Measurements from ENCODE around the gene SAMD10. TPM values are rescaled to one million over a fixed set of nuclear protein-coding genes. Genes with fewer than 3 reads are reported as not detected.

Gene SAMD10
- total and polyA plus RNA-seq, 2 of the 8 experiments (the other 6 are each of a cell fraction or from before 2014, with no cell fraction given), result 3.0 to 5.2 TPM

DNA sequence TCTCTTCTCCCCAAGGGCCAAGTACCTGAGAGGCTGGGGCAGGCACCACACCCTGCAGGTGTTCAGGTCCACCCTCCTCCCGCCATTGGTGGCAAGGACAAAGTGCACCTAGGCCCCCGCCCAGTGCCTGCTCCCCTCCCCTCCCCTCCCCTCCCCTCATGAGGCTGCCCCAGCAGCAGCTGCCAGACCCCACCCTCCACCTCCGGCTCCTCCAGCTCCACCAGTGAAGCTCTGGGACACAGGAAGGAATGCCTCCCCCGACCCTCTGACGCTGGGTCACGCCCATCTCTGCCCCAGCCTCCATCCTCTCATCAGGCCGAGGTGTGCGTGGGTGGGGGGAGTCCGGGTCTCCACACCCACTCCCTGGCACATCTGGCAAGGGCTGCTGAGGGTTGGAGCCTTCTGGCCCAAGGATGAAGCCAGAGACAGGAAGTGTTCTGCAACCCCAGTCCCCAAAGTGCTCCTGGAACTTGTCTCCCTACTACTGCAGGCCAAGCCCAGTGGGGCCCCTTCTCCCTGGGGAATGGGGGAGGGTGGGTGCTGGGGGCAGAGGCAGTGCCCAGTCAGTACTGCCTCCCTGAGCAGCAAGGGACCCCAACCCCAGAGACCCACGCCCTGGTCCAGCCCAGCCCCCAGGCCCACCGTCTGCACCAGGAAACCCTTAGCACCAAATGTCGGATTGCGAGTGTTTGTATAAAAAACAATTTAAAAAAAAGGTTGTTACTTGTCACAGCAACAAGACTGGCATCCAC lies 21.6 kb downstream of the SAMD10 start (continued):
- 0 out of 2 replicates have a peak, but pooled peaks have one; percentile 37 for TF ChIP-seq TCF12 (IDR thresholded peaks at IDR 0.05; ENCODE audit: low read depth, low read length)
- no peak for TF ChIP-seq JUN (IDR thresholded peaks at IDR 0.05; ENCODE audit: low read depth, low read length)
- no peak for TF ChIP-seq GABPA (IDR thresholded peaks at IDR 0.05; ENCODE audit: borderline replicate concordance, insufficient read depth, low read length)

All from H1 (cell line).